ENCODE data around the gene MORC3.
A peak's percentile ranks its signal among the peaks of the same experiment; 100 is the strongest.

The MORC3 gene

DNA sequence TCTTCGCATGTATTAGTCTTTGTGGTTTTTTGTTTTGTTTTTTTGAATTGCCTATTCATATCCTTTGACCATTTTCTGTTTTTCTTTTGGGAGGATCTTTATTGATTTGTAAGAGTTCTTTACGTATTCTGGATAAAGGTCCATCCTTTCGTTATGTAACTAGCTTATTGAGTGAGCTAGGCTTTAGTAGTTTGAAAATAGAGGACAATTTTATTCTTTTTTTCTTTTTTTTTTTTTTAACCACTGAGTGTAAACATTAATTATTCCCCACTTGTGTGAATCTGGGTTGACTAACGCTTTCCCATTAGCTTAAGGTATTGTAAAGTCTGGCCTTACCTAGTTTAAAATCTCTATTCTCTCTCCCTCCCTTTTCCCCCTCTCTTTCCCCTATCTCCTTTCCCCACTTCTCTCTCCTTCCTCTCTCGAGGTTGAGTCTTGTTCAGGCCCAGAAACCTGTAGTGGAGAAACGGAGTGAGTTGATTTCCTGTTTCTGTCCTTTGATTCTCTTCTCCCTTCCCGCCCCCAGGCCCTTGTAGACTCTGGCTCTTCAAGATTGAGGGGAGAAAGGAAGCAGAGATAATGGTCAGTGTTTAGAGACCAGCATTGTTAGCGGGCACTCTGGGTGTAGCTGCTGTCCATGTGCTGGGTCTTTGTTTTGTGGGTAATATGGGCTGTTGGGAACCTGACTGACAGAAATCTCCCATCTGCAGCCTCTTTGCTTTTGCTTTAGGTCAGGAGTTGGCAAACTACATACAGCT, 1.5 kb downstream of the MORC3 start:
- Histone ChIP-seq H3K27ac (peak overlapping the region; percentile 97), H3K4me1 (ENCODE audit: control insufficient read depth in 1 of 2, insufficient read depth in 1 of 2, low read depth in 1 of 2, low read length in 1 of 2) (peaks cover 35 to 44% of the 10 kb centered on the region in 2 experiments), H3K27me3 (no peaks in the 10 kb centered on the region), H3K36me3 (peaks cover 12% of the 10 kb centered on the region), H3K9me3 (no peaks in the 10 kb centered on the region), H3K4me3 (ENCODE audit: low read depth in 1 of 2, low read length in 1 of 2) (peak overlapping the region; percentile 79 to 90)
- no peak for TF ChIP-seq CTCF (IDR thresholded peaks at IDR 0.05)

DNA sequence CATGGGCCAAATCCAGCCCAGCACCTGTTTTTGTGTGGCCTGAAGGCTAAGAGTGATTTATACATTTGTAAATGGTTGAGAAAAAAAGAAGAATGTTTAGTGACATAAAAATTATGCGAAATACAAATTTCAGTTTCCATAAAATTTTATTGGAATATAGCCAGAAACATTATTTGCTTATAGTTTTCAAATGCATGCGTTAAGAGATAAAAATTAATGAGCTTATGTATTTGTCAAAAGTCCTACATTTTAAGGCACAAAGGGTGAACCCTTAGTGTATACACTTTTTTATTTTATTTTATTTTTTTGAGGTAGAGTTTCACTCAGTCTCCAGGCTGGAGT, 2.1 kb downstream of the MORC3 start:
- TF ChIP-seq CTCF (IDR thresholded peaks at IDR 0.05) = no peak
- H3K27me3 ChIP-seq = no peaks in the 10 kb centered on the region
- H3K36me3 ChIP-seq = peaks cover 12% of the 10 kb centered on the region
- H3K4me1 ChIP-seq (ENCODE audit: control insufficient read depth in 1 of 2, insufficient read depth in 1 of 2, low read depth in 1 of 2, low read length in 1 of 2) = peaks cover 35 to 44% of the 10 kb centered on the region in 2 experiments
- no peaks in the 10 kb centered on the region for H3K9me3 ChIP-seq
- peak overlapping the region; percentile 79 to 90 for H3K4me3 ChIP-seq (ENCODE audit: low read depth in 1 of 2, low read length in 1 of 2)
- peak overlapping the region; percentile 97 for H3K27ac ChIP-seq

GRCh38 chr21:36323032-36323431, 3.0 kb downstream of the MORC3 start:
- Histone ChIP-seq H3K27ac (peak overlapping the region; percentile 97), H3K36me3 (peaks cover 12% of the 10 kb centered on the region), H3K4me3 (ENCODE audit: low read depth in 1 of 2, low read length in 1 of 2) (peak overlapping the region; percentile 3 to 6), H3K4me1 (ENCODE audit: control insufficient read depth in 1 of 2, insufficient read depth in 1 of 2, low read depth in 1 of 2, low read length in 1 of 2) (peaks cover 35 to 44% of the 10 kb centered on the region in 2 experiments), H3K27me3 (no peaks in the 10 kb centered on the region), H3K9me3 (no peaks in the 10 kb centered on the region)
- no peak for TF ChIP-seq CTCF (IDR thresholded peaks at IDR 0.05)

GRCh38 chr21:36325373-36326010, 5.5 kb downstream of the MORC3 start:
- Histone ChIP-seq H3K4me1 (ENCODE audit: control insufficient read depth in 1 of 2, insufficient read depth in 1 of 2, low read depth in 1 of 2, low read length in 1 of 2) (peaks cover 39 to 43% of the 10 kb centered on the region in 2 experiments), H3K9me3 (no peaks in the 10 kb centered on the region), H3K27me3 (no peaks in the 10 kb centered on the region), H3K4me3 (ENCODE audit: low read depth in 1 of 2, low read length in 1 of 2) (no peak overlapping the region), H3K36me3 (peaks cover 19% of the 10 kb centered on the region), H3K27ac (peak overlapping the region; percentile 22)
- TF ChIP-seq CTCF (IDR thresholded peaks at IDR 0.05) = no peak

GRCh38 chr21:36330904-36331303, 10.9 kb downstream of the MORC3 start:
- Histone ChIP-seq H3K4me1 (ENCODE audit: control insufficient read depth in 1 of 2, insufficient read depth in 1 of 2, low read depth in 1 of 2, low read length in 1 of 2) (peaks cover 10 to 16% of the 10 kb centered on the region in 2 experiments), H3K4me3 (ENCODE audit: low read depth in 1 of 2, low read length in 1 of 2) (no peak overlapping the region), H3K27ac (peak overlapping the region; percentile 54)

More at GRCh38 chr21:36330904-36331303, 10.9 kb downstream of the MORC3 start:
- Histone ChIP-seq H3K27me3 (no peaks in the 10 kb centered on the region), H3K9me3 (no peaks in the 10 kb centered on the region), H3K36me3 (peaks cover 30% of the 10 kb centered on the region)
- TF ChIP-seq CTCF (IDR thresholded peaks at IDR 0.05) = peak; percentile 69

Measured in neutrophil (primary cell).